Measurements from ENCODE around the gene RFNG.

RFNG gene, protein sequence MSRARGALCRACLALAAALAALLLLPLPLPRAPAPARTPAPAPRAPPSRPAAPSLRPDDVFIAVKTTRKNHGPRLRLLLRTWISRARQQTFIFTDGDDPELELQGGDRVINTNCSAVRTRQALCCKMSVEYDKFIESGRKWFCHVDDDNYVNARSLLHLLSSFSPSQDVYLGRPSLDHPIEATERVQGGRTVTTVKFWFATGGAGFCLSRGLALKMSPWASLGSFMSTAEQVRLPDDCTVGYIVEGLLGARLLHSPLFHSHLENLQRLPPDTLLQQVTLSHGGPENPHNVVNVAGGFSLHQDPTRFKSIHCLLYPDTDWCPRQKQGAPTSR

DNA sequence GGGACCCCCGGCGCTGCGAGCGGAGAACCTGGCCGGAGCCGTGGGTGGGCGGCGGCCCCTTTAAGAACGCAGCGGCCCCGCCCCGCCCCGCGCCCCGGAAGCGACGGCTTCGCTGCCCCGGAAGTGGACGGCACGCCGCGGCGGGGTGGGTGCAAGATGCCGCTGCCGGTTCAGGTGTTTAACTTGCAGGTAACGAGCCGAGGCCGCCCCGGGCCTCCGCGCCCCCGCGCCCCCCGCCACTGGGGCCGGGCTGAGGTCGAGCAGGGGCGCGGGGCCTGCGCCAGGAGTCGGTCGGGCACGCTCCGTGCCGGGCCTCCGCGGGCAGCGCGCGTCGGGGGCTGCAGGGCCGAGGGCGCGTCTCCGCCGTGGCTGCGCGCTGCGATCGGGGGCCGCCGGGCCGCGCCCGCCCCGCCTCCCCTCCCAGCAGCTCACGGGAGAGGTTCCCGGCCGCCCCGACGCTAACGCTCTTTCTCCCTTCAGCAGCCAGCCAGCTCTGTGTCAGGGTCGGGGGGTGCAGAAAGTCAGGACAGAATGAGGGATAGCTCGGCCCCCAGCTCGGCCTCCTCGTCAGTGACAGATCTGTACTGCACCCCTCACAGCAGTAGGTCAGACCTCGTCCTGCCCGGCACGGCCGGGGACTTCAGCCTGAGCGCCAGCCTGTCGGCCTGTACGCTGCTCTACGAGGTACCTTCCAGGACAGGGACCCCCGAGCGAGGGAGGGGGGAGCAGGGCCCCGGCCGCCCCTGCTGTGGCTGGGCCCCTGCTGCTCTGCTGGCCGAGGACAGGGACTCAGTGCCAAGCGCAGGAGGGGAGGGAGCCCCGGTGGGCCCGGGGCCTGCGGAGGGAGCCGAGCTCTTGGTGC is at the start of gene RFNG, which contains the start of gene GPS1:
TSS of gene RFNG (minus strand) at position 36 of the 862 bp plus-strand sequence. CDS start 45 bp downstream, outside the sequence.
TSS of gene GPS1 (plus strand) at position 123 of the 862 bp plus-strand sequence. CDS start at position 157, 34 bp downstream.
- DNase-seq, result peak; percentile 87

DNA sequence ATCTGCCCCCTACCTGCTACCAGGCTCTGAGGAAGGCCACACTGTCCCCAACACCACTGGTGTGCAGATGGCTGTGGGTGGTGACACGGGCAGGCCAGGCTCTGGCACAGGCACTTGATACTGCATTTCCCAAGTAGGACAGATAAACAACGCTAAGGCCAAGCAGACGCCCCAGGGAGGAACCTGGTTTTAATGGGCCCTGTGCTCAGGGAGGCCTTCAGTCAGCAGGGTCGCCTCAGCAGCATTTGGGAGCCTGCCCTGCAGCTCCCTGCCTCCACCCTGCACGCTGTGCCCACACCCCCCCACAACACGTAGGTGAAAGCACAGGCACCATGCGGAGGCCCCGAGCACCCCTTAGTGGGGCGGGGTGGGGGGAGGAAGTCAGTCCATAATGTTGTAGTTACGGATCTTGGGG is 49.7 kb upstream of the RFNG start:
- DNase-seq, result no peak

- DNase-seq, result no peak
Measured at GRCh38 chr17:82100502-82101298, 49.1 kb upstream of the RFNG start.

GRCh38 chr17:82098939-82099763 is 47.5 kb upstream of the RFNG start:
- DNase-seq, result no peak

DNA sequence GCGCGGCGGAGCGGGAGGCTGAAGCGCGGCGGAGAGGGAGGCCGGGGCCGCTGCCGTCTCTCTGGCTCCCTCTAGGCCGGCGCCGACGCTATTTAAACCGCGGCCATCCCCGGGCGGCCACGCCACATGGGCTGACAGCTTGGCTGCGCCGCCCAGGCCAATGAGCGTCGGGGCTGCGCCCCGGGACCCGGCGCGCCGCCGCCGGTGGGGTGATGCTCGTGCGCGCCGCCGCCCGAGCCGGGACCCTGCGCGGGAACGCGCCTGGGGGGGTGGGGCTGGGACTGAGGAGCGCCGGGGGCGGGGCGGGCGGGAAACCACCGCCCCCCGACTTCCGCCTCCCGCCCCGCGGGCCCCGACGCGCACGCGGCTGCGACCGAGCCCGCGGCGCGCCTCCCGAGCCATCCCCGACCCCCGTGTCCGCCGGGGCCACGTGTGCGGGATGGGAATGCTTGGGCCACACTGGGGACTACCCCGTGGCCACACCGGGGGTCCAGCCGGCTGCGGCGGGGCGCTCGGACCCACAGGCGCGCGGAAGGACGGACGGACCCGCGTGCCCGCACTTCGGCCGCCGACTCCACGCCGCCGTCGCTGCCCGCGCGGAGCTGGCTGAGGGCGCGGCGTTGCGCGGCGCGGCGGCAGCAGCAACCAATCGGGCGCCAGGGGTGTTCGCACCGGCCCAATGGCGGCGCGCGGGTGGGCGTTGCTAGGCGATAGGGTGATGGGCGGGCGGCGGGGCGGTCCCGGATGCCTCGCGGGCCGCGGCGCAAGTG is 46.7 kb upstream of the RFNG start, which contains the start of gene FASN:
TSS of gene FASN (minus strand) at position 68 of the 770 bp plus-strand sequence. CDS start 1,791 bp downstream, outside the sequence.
- DNase-seq, result peak; percentile 93

GRCh38 chr17:82097919-82098168 is 46.2 kb upstream of the RFNG start:
- no peak for DNase-seq

DNA sequence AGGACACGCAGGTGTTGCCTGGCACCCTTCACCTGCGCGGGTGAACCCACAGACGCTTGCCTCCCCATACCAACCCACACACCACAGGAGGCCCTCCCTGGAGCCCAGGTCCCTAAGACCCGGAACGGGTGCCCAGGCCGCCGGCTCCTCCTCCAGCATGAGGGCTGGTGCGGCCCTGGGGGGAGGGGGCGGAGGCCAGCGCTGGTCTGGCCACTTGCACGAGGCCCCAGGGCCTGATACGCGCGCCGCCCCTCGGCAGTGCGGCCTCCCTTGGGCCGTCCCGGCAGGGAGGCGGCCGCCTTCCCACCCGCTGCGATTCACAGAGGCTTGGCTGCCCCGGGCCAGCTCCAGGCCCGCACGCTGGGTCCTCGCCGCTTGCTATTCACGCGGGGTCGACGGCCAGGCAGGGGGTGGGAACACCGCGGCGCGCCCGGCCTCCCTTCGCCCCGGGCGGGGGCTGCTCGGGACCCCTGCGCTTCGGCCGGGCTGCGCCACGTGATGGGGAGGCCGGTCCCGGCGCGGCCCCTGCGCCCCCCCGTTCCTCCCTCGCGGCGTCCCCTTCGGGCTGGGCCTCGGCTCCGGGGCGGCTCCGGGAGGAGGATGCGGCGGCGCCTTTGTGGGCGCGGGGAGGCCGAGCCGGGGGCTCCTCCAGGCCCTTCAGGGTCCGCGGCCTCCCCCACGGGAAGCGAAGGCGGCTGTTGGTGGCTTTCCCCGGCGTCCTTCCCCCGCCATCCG is 45.7 kb upstream of the RFNG start:
- peak; percentile 54 for DNase-seq

GRCh38 chr17:82096709-82097183 is 45.1 kb upstream of the RFNG start:
- DNase-seq, result no peak

GRCh38 chr17:82095777-82096708 is 44.4 kb upstream of the RFNG start:
- no peak for DNase-seq

- no peak for DNase-seq
Measured at GRCh38 chr17:82094931-82095776, 43.5 kb upstream of the RFNG start.

DNA sequence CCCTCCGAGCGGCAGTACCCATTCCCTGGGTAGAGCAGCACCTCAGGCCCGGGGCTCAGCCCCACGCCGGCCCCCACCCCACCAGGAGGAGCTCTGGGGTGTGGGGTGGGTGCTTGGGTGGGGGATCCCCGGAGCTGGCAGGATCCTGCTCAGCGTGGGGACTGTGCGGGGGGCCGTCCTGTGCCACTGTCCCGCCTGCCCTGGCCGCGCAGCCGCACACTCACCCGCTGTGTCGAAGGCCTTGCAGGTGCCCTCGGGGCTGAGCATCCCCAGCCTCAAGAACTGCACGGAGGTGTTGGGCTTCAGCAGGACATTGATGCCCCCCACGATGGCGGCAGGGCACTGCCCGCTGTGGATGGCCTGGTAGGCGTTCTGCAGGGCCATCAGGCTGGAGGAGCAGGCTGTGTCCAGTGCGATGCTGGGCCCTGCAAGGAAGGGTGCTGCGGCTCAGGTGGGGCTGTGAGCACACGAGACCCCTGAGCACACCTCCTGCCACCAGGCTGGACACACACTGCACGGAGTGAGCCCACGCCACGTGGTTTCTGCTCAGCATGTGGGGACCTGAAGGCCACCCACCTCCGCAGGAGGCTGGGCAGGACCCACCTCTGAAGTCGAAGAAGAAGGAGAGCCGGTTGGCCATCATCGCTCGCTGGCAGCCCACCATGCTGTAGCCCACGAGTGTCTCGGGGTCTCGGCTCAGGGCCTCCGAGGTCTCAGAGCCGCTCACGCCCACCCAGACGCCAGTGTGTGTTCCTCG is 41.6 kb upstream of the RFNG start:
- DNase-seq, result no peak

DNA sequence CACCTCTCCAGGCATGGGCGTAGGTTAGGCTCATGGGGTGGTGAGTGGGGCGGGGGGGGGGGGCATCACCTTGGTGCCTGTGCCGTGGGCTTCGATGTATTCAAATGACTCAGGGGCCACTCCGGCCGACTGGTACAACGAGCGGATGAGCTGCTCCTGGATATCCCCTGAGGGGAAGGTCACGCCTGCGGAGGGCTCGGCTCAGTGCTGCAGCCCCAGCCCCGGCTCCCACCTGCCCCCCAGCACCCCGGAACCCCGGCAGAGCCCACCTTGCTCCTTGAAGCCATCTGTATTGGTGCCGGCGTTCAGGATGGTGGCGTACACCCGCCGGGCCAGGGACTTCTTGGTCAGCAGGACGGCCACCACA is 41.0 kb upstream of the RFNG start:
- no peak for DNase-seq

- DNase-seq, result no peak
Measured at GRCh38 chr17:82092094-82092586, 40.5 kb upstream of the RFNG start.

DNA sequence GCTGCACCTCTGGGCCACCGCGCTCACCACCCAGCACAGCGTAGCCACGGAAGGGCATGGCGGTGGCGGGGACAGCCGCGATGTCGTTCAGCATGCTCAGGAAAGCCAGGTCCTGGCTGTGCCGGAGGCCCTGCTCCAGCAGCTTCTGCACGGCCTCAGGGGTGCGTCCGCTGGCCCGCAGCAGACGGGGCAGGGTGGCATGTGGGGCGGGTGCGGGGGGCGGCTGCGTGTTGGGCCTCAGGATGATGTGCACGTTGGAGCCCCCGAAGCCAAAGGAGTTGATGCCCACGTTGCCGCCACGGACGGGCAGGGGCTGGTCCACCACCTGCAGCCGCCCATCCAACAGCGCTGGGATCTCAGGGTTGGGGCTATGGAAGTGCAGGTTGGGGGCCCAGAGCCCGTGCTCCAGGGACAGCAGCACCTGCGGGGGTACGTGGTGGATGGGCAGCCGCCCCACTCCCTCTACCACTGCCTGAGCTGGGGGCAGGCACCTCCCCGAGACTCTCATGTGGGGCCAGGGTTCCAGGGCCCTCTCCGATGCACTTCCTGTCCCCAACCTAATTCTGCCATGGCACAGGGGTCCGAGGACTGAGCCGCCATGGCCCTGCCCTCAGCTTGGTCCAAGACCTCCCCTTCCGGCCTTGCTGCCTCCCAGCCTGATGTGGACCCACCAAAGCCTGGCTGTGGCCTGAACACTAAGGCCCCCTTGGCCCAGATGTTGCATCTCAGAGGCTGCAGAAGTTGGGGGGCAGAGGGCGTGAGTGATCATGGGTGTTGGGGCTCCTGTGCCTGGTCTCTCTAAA is 39.9 kb upstream of the RFNG start:
- no peak for DNase-seq

DNA sequence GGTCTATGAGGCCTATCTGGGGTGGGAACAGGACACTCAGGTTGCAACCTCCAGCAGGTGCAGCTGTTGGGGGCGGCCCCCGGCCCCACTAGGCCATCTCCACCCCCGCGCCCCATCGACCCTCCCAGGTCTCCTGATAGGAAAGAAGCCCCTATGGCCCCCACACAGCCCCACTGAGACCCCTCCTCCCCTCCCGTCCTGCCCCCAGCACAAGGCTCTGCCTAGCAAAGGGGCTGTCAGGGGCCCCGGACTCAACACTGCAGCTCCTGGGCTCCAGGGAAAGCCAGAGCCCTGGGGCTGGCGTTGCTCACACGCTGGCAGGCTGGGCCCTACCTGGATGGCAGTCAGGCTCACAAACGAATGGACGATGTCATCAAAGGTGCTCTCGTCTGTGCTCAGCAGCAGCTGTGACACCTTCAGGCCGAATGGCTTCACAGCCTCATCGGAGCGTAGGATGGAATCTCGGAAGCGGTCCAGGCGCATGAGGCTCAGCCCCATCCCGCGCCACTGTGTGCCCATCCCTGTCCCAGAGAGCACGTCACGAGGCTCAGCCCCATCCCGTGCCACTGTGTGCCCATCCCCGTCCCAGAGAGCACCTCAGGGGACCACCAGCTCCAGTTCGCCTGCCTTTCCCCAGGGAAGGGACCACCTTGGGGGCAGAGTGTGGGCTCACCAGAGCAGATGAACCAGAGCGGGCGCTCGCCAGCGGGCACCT is 39.1 kb upstream of the RFNG start:
- DNase-seq, result no peak
